ENCODE data around the gene MAGEA3.

DNA sequence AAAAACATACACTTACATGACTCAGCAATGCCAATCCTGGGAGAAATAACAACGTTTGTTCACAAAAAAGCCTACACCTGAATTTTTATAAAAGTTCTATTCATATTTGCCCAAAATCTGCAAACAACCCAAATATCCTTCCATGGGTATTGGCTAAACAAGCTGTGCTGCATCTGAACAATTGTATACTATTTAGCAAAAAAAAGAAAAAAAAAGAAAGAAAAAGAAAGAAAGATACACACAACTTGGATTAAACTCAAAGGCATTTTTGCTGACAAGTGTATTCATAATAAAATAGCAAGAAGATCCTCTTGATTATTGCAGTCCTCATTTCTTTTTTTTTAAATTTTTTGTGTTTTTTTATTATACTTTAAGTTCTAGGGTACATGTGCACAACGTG is 24.5 kb upstream of the MAGEA3 start:
- TF ChIP-seq GATA3 (IDR thresholded peaks at IDR 0.05; ENCODE audit: low read depth, low read length), result no peak
- no peak for TF ChIP-seq GATA2 (IDR thresholded peaks at IDR 0.05; ENCODE audit: low read depth, low read length)
